Keratinocyte (primary cell): ENCODE results near the gene ASAP3. TPM values are rescaled to one million over a fixed set of nuclear protein-coding genes. Genes with fewer than 3 reads are reported as not detected.

Source experiments
- DNase-seq: peaks from one replicate; pipeline ENCODE4 v3.0.0-alpha.2; 2011; ENCODE audit warnings: low read depth, missing footprints, low spot score
- FAIRE-seq: peaks from 2 replicates; lab custom pipeline; 2011; peaks lifted over from hg19 to GRCh38; lab: Jason Lieb, UNC
- H2AFZ ChIP-seq: 2 replicates; pipeline ENCODE4 v1.6.0; 2012; ENCODE audit warnings: low read length, control low read depth, inconsistent platforms; ENCODE audit not compliant: control insufficient read depth
- H3K27ac ChIP-seq: 2 replicates; pipeline ENCODE4 v1.5.1; 2011; ENCODE audit warnings: low read length; ENCODE audit not compliant: control insufficient read depth, insufficient read depth
- H3K27me3 ChIP-seq: 3 replicates; pipeline ENCODE4 v1.6.0; 2011; ENCODE audit warnings: low read length; ENCODE audit not compliant: control insufficient read depth, insufficient read depth; ENCODE audit errors: extremely low read depth
- H3K36me3 ChIP-seq, 2 experiments: 2 replicates in 1 of 2; 3 replicates in 1 of 2; pipeline ENCODE4 v1.5.1; 2011; ENCODE audit warnings: low read length in 2 of 2, mild to moderate bottlenecking in 1 of 2; ENCODE audit not compliant: control insufficient read depth in 2 of 2, insufficient read depth in 2 of 2; ENCODE audit errors: extremely low read depth in 1 of 2
- H3K4me1 ChIP-seq: 3 replicates; pipeline ENCODE4 v1.5.1; 2011; ENCODE audit warnings: low read length; ENCODE audit not compliant: control insufficient read depth, insufficient read depth; ENCODE audit errors: extremely low read depth
- H3K4me2 ChIP-seq: 3 replicates; pipeline ENCODE4 v1.6.0; 2011; ENCODE audit warnings: low read depth, low read length; ENCODE audit not compliant: control insufficient read depth, insufficient read depth; ENCODE audit errors: extremely low read depth
- H3K4me3 ChIP-seq, 3 experiments: fragments of 200-600 bp in 1 of 3; sonication (generic) in 1 of 3; 2 replicates in 2 of 3; 3 replicates in 1 of 3; pipeline ENCODE4 v1.5.1; 2011 to 2016; ENCODE audit warnings: low read length in 3 of 3, mild to moderate bottlenecking in 3 of 3, control low read depth in 2 of 3, inconsistent platforms in 1 of 3, low read depth in 1 of 3, mixed read lengths in 1 of 3, mixed run types in 1 of 3, moderate library complexity in 1 of 3; ENCODE audit not compliant: control insufficient read depth in 2 of 3, insufficient read depth in 2 of 3; ENCODE audit errors: extremely low read depth in 1 of 3
- H3K79me2 ChIP-seq: 2 replicates; pipeline ENCODE4 v1.6.0; 2012; ENCODE audit warnings: low read length; ENCODE audit not compliant: control insufficient read depth, insufficient read depth
- H3K9ac ChIP-seq: 3 replicates; pipeline ENCODE4 v1.6.0; 2011; ENCODE audit warnings: low read length; ENCODE audit not compliant: control insufficient read depth, insufficient read depth; ENCODE audit errors: extremely low read depth
- H3K9me1 ChIP-seq: 3 replicates; pipeline ENCODE4 v1.6.0; 2011; ENCODE audit warnings: low read length; ENCODE audit not compliant: control insufficient read depth, insufficient read depth; ENCODE audit errors: extremely low read depth
- H3K9me3 ChIP-seq: 2 replicates; pipeline ENCODE4 v1.5.1; 2012; ENCODE audit warnings: low read depth, low read length; ENCODE audit not compliant: control insufficient read depth
- H4K20me1 ChIP-seq: 3 replicates; pipeline ENCODE4 v1.6.0; 2011; ENCODE audit warnings: low read length; ENCODE audit not compliant: control insufficient read depth, insufficient read depth; ENCODE audit errors: extremely low read depth
- CTCF ChIP-seq, 3 experiments: IDR thresholded peaks in 1 of 3; conservative IDR thresholded peaks in 1 of 3; optimal IDR thresholded peaks in 1 of 3; 2 replicates in 2 of 3; 3 replicates in 1 of 3; pipeline versions ENCODE3 to v1.5.1; 2011; ENCODE audit warnings: low read length in 3 of 3, mild to moderate bottlenecking in 3 of 3, moderate library complexity in 2 of 3, control low read depth in 1 of 3, inconsistent platforms in 1 of 3; ENCODE audit not compliant: insufficient read depth in 2 of 3; ENCODE audit errors: extremely low read depth in 1 of 3
- EZH2 ChIP-seq: IDR thresholded peaks from one replicate; pipeline ENCODE4 v1.6.1; 2012; ENCODE audit warnings: inconsistent platforms, mild to moderate bottlenecking, low read length, moderate library complexity
- dilution Hi-C: fragments of 300-500 bp; cut with MboI; formaldehyde crosslinking; loops from one replicate; pipeline ENCODE4 v1.7.0; 2020; ENCODE audit warnings: low sequenced_read_pairs; ENCODE audit not compliant: extremely low pct_ligation_motif_present
- polyA plus RNA-seq, 5 experiments: library from polyadenylated mRNA; depleted of rRNA in 3 of 5; stranded (reverse) in 3 of 5; stranded (forward) in 1 of 5; unstranded in 1 of 5; fragments of >200 nt; gene quantifications; 1 replicate in 1 of 5; 2 replicates in 3 of 5; 3 replicates in 1 of 5; pipeline versions ENCODE4 v1.2.1 to v1.2.3, GENCODE V29; 2011 to 2012; ENCODE audit warnings: missing spikeins in 2 of 5, low read depth in 1 of 5, low replicate concordance in 1 of 5

The ASAP3 gene
- polyA plus RNA-seq, 1 donor (not counting 4 experiments of a cell fraction or from before 2014, with no cell fraction given): 11.4 TPM

- DNase-seq (no peak), FAIRE-seq (no peak)
- H3K4me2 ChIP-seq: no peak overlapping the region
- no peaks in the 10 kb centered on the region for H3K4me1 ChIP-seq
- no peak overlapping the region for H3K9ac ChIP-seq
- H2AFZ ChIP-seq: no peak overlapping the region
- dilution Hi-C loops: no loop called here
- no peak overlapping the region for H3K4me3 ChIP-seq
- no peaks in the 10 kb centered on the region for H3K27me3 ChIP-seq
- no peaks in the 10 kb centered on the region for H3K9me1 ChIP-seq
- no peaks in the 10 kb centered on the region for H3K79me2 ChIP-seq
- TF ChIP-seq EZH2: no peak
- no peak for TF ChIP-seq CTCF (optimal IDR thresholded peaks at IDR 0.05 in 1 of 3, IDR thresholded peaks at IDR 0.05 in 1 of 3, conservative IDR thresholded peaks at IDR 0.05 in 1 of 3; ENCODE audit: extremely low read depth in 1 of 3, insufficient read depth in 2 of 3, low read length in 3 of 3)
- H4K20me1 ChIP-seq: no peaks in the 10 kb centered on the region
- H3K27ac ChIP-seq: no peak overlapping the region
- H3K36me3 ChIP-seq: no peaks in the 10 kb centered on the region
- no peaks in the 10 kb centered on the region for H3K9me3 ChIP-seq
Observed at GRCh38 chr1:23522244-23522982, 38.4 kb upstream of the ASAP3 start.

DNA sequence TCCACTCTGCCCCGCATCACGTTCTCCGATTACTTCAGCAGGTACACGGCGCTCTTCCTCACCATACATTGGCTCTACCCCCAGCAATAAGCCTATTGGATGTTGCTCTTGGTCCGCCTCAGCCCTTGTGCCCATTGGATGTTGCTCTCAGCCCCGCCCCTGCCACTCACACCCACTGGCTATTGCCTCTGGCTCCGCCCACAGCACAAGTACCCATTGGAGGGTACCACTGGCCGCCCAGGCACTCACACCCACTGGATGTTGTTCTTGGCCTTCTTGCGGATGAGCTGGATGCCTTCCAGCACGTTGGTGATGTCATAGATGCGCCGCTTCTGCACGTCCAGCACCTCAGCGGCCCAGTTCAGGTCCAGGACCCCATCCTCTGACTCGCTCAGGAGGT is 37.6 kb upstream of the ASAP3 start:
- Histone ChIP-seq H4K20me1 (no peaks in the 10 kb centered on the region), H3K27ac (no peak overlapping the region), H3K36me3 (no peaks in the 10 kb centered on the region), H3K9ac (no peak overlapping the region), H2AFZ (no peak overlapping the region), H3K9me3 (no peaks in the 10 kb centered on the region), H3K27me3 (no peaks in the 10 kb centered on the region), H3K4me2 (no peak overlapping the region), H3K4me1 (no peaks in the 10 kb centered on the region), H3K79me2 (no peaks in the 10 kb centered on the region), H3K9me1 (no peaks in the 10 kb centered on the region), H3K4me3 (no peak overlapping the region)
- TF ChIP-seq CTCF (optimal IDR thresholded peaks at IDR 0.05 in 1 of 3, IDR thresholded peaks at IDR 0.05 in 1 of 3, conservative IDR thresholded peaks at IDR 0.05 in 1 of 3; ENCODE audit: extremely low read depth in 1 of 3, insufficient read depth in 2 of 3, low read length in 3 of 3): no peak
- no peak for TF ChIP-seq EZH2
- FAIRE-seq (no peak), DNase-seq (no peak)
- dilution Hi-C loops: no loop called here
